ENCODE data around the gene GRB2.
A peak's percentile ranks its signal among the peaks of the same experiment; 100 is the strongest.

Gene GRB2

GRCh38 chr17:75271955-75272847 is 133.3 kb downstream of the GRB2 start:
- peak; percentile 10 for DNase-seq

GRCh38 chr17:75271233-75271954 is 134.1 kb downstream of the GRB2 start:
- peak; percentile 89 for DNase-seq

GRCh38 chr17:75270966-75271232 is 134.6 kb downstream of the GRB2 start, which contains the start of gene MIF4GD:
Gene MIF4GD (minus strand): TSS chr17:75271231. CDS start chr17:75270195, 1,036 bp downstream.
- DNase-seq = no peak

GRCh38 chr17:75270218-75270965 is 135.1 kb downstream of the GRB2 start:
- DNase-seq = peak; percentile 56

- no peak for DNase-seq
These were observed 135.6 kb downstream of the GRB2 start for GRCh38 chr17:75269844-75270217.

All from activated naive CD4-positive, alpha-beta T cell treated with Interleukin-2 at 50 U/mL for 16 hours (primary cell).